Measurements from ENCODE around the gene ZNF473.
"Not testable (repeated sequence)": the region's sequence is repeated elsewhere in the genome, so short reads cannot be mapped to it uniquely, and the experiment has no call there.

DNA sequence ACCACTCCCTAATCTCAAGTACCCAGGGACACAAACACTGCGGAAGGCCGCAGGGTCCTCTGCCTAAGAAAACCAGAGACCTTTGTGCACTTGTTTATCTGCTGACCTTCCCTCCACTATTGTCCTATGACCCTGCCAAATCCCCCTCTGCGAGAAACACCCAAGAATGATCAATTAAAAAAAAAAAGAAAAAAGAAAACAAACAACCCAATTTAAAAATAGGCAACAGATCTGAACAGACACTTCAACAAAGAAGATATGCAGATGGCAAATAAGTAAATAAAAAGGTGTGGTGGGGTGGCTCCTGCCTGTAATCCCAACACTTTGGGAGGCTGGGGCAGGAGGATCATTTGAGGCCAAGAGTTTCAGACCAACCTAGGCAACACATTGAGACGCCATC lies 61.3 kb downstream of the ZNF473 start:
- TF ChIP-seq, protein P1, sequence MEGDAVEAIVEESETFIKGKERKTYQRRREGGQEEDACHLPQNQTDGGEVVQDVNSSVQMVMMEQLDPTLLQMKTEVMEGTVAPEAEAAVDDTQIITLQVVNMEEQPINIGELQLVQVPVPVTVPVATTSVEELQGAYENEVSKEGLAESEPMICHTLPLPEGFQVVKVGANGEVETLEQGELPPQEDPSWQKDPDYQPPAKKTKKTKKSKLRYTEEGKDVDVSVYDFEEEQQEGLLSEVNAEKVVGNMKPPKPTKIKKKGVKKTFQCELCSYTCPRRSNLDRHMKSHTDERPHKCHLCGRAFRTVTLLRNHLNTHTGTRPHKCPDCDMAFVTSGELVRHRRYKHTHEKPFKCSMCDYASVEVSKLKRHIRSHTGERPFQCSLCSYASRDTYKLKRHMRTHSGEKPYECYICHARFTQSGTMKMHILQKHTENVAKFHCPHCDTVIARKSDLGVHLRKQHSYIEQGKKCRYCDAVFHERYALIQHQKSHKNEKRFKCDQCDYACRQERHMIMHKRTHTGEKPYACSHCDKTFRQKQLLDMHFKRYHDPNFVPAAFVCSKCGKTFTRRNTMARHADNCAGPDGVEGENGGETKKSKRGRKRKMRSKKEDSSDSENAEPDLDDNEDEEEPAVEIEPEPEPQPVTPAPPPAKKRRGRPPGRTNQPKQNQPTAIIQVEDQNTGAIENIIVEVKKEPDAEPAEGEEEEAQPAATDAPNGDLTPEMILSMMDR (IDR thresholded peaks at IDR 0.05): not testable (repeated sequence)
- TF ChIP-seq POLR2A (IDR thresholded peaks at IDR 0.05): not testable (repeated sequence)

All from lower leg skin (tissue), 3 donors.